SK-N-MC (cell line): ENCODE measurements around the gene VSIR.

Source experiments
- EZH2 ChIP-seq: fragments of 200-600 bp; sonication (generic); IDR thresholded peaks from one replicate; pipeline ENCODE4 v1.6.1; 2017; ENCODE audit warnings: antibody characterized with exemption
- POLR2AphosphoS5 ChIP-seq: IDR thresholded peaks from 2 replicates; pipeline ENCODE4 v1.6.1; 2012; ENCODE audit warnings: mild to moderate bottlenecking, low read depth, low read length, borderline replicate concordance

GRCh38 chr10:71802235-71802634 is 28.9 kb upstream of the VSIR start:
- TF ChIP-seq POLR2AphosphoS5 (no peak), EZH2 (no peak)
